H1 (cell line): ENCODE data around the gene TCHH. TPM values are rescaled to one million over a fixed set of nuclear protein-coding genes. Genes with fewer than 3 reads are reported as not detected.
"Not testable (repeated sequence)": the region's sequence is repeated elsewhere in the genome, so short reads cannot be mapped to it uniquely, and the experiment has no call there.

Source experiments
- CTCF ChIA-PET: fragments of 300-600 bp; sonication (Branson Sonifier 250); formaldehyde crosslinking; loops from one replicate; lab custom pipeline; 2021; ENCODE audit not compliant: partially characterized antibody; lab: Charles Lee
- POLR2A ChIA-PET: fragments of 300-600 bp; sonication (Branson Sonifier 250); formaldehyde crosslinking; loops from one replicate; lab custom pipeline; 2021; ENCODE audit warnings: inconsistent platforms; ENCODE audit not compliant: partially characterized antibody; lab: Charles Lee
- DNase-seq, 2 experiments: peaks; one replicate each; pipeline versions ENCODE4 v3.0.0 to v3.0.0-alpha.2; 2010 to 2022; ENCODE audit warnings: low spot score in 2 of 2, low read depth in 1 of 2, mixed read lengths in 1 of 2
- FAIRE-seq: peaks from 2 replicates; lab custom pipeline; 2011; peaks lifted over from hg19 to GRCh38; lab: Jason Lieb, UNC
- H2AFZ ChIP-seq: 2 replicates; pipeline ENCODE4 v1.8.1; 2012; ENCODE audit warnings: low read length, inconsistent platforms
- H2AK5ac ChIP-seq: 2 replicates; pipeline ENCODE4 v1.6.1; 2013; ENCODE audit warnings: low read depth, low read length
- H2BK120ac ChIP-seq: replicated peaks from 2 replicates; pipeline ENCODE3; 2013; ENCODE audit warnings: low read depth, low read length, inconsistent platforms
- H2BK12ac ChIP-seq: 2 replicates; pipeline ENCODE4 v1.6.1; 2013; ENCODE audit warnings: low read depth, low read length
- H2BK15ac ChIP-seq: 2 replicates; pipeline ENCODE4 v1.6.1; 2013; ENCODE audit warnings: low read length
- H2BK20ac ChIP-seq: 2 replicates; pipeline ENCODE4 v1.6.1; 2013; ENCODE audit warnings: low read length
- H2BK5ac ChIP-seq: 2 replicates; pipeline ENCODE4 v1.6.1; 2013; ENCODE audit warnings: low read depth, low read length
- H3K14ac ChIP-seq: 2 replicates; pipeline ENCODE4 v1.6.1; 2013; ENCODE audit warnings: inconsistent platforms; ENCODE audit not compliant: insufficient read length
- H3K18ac ChIP-seq: 2 replicates; pipeline ENCODE4 v1.6.1; 2013; ENCODE audit warnings: low read length; ENCODE audit errors: extremely low read depth
- H3K23ac ChIP-seq: 2 replicates; pipeline ENCODE4 v1.6.1; 2013; ENCODE audit warnings: inconsistent platforms; ENCODE audit not compliant: insufficient read length
- H3K23me2 ChIP-seq: 2 replicates; pipeline ENCODE4 v1.6.1; 2013; ENCODE audit warnings: low read depth, low read length
- H3K27ac ChIP-seq: 2 replicates; pipeline ENCODE4 v1.6.1; 2011; ENCODE audit warnings: low read depth, low read length, inconsistent platforms
- H3K27me3 ChIP-seq, 4 experiments: replicated peaks in 1 of 4; 1 replicate in 1 of 4; 2 replicates in 3 of 4; pipeline versions ENCODE4 v1.6.1 to v1.8.1; 2011 to 2013; ENCODE audit warnings: low read length in 3 of 4, mild to moderate bottlenecking in 3 of 4, inconsistent platforms in 2 of 4, mixed read lengths in 2 of 4, moderate library complexity in 1 of 4; ENCODE audit not compliant: control insufficient read depth in 3 of 4, insufficient read depth in 3 of 4; ENCODE audit errors: extremely low read depth in 1 of 4
- H3K36me3 ChIP-seq, 4 experiments: 2 replicates each; pipeline versions ENCODE4 v1.6.1 to v1.8.1; 2011 to 2013; ENCODE audit warnings: mild to moderate bottlenecking in 4 of 4, low read length in 3 of 4, moderate library complexity in 2 of 4, control low read depth in 1 of 4, inconsistent platforms in 1 of 4; ENCODE audit not compliant: insufficient read depth in 4 of 4, control insufficient read depth in 2 of 4
- H3K4ac ChIP-seq: replicated peaks from 2 replicates; pipeline ENCODE3; 2013; ENCODE audit warnings: low read length, low read depth, mixed read lengths, inconsistent platforms; ENCODE audit not compliant: insufficient read length
- H3K4me1 ChIP-seq, 4 experiments: replicated peaks in 1 of 4; 1 replicate in 1 of 4; 2 replicates in 3 of 4; pipeline versions ENCODE4 v1.6.1 to v1.8.1; 2011 to 2013; ENCODE audit warnings: low read length in 3 of 4, inconsistent platforms in 2 of 4, mixed read lengths in 1 of 4; ENCODE audit not compliant: insufficient read depth in 4 of 4, control insufficient read depth in 3 of 4
- H3K4me2 ChIP-seq, 2 experiments: 2 replicates each; pipeline versions ENCODE4 v1.6.1 to v1.8.1; 2011 to 2013; ENCODE audit warnings: low read depth in 2 of 2, low read length in 2 of 2, control low read depth in 1 of 2, inconsistent platforms in 1 of 2, mild to moderate bottlenecking in 1 of 2; ENCODE audit not compliant: insufficient read depth in 1 of 2
- H3K4me3 ChIP-seq, 4 experiments: fragments of 200-600, 300-600 bp in 1 of 4; sonication (generic), shearing (Covaris generic), sonication (Bioruptor Twin) in 1 of 4; 2 replicates each; pipeline versions ENCODE4 v1.5.1 to v1.8.1; 2011 to 2016; ENCODE audit warnings: low read length in 4 of 4, low read depth in 3 of 4, control low read depth in 2 of 4, inconsistent platforms in 2 of 4, mild to moderate bottlenecking in 2 of 4, mixed read lengths in 1 of 4, moderate library complexity in 1 of 4; ENCODE audit not compliant: insufficient read depth in 2 of 4; ENCODE audit errors: extremely low read depth in 1 of 4
- H3K56ac ChIP-seq: replicated peaks from 2 replicates; pipeline ENCODE3; 2013; ENCODE audit warnings: low read depth, mild to moderate bottlenecking, mixed read lengths, low read length, inconsistent platforms; ENCODE audit not compliant: insufficient read length
- H3K79me1 ChIP-seq: 2 replicates; pipeline ENCODE4 v1.6.1; 2013; ENCODE audit warnings: low read depth, low read length, control low read depth
- H3K79me2 ChIP-seq, 2 experiments: 2 replicates each; pipeline versions ENCODE4 v1.6.1 to v1.8.1; 2012 to 2013; ENCODE audit warnings: low read length in 2 of 2, mild to moderate bottlenecking in 2 of 2, inconsistent platforms in 1 of 2; ENCODE audit not compliant: insufficient read depth in 2 of 2, control insufficient read depth in 1 of 2
- H3K9ac ChIP-seq, 4 experiments: replicated peaks in 1 of 4; 1 replicate in 1 of 4; 2 replicates in 3 of 4; pipeline versions ENCODE4 v1.6.1 to v1.8.1; 2011 to 2013; ENCODE audit warnings: low read depth in 3 of 4, low read length in 3 of 4, control low read depth in 2 of 4, mild to moderate bottlenecking in 2 of 4, moderate library complexity in 2 of 4, inconsistent platforms in 1 of 4; ENCODE audit errors: extremely low read depth in 1 of 4
- H3K9me3 ChIP-seq, 2 experiments: 2 replicates each; pipeline versions ENCODE4 v1.6.1 to v1.8.1; 2012 to 2013; ENCODE audit warnings: mild to moderate bottlenecking in 2 of 2, moderate library complexity in 2 of 2, control low read depth in 1 of 2, inconsistent platforms in 1 of 2, low read depth in 1 of 2, low read length in 1 of 2, mixed read lengths in 1 of 2; ENCODE audit not compliant: insufficient read depth in 2 of 2
- H4K20me1 ChIP-seq, 2 experiments: replicated peaks in 1 of 2; 2 replicates each; pipeline versions ENCODE3 to v1.8.1; 2011 to 2013; ENCODE audit warnings: inconsistent platforms in 2 of 2, low read length in 2 of 2, mild to moderate bottlenecking in 1 of 2; ENCODE audit not compliant: insufficient read depth in 2 of 2, control insufficient read depth in 1 of 2
- H4K5ac ChIP-seq: 2 replicates; pipeline ENCODE4 v1.6.1; 2013; ENCODE audit warnings: low read length, low read depth, mixed read lengths, inconsistent platforms; ENCODE audit not compliant: insufficient read length
- H4K8ac ChIP-seq: 2 replicates; pipeline ENCODE4 v1.8.0; 2013; ENCODE audit warnings: mild to moderate bottlenecking, moderate library complexity, low read length, inconsistent platforms; ENCODE audit not compliant: insufficient read depth; ENCODE audit errors: extremely low read depth
- H4K91ac ChIP-seq: replicated peaks from 2 replicates; pipeline ENCODE3; 2013; ENCODE audit warnings: low read length, mixed read lengths, inconsistent platforms; ENCODE audit not compliant: insufficient read length
- WGBS, 2 experiments: shearing (Covaris generic) in 1 of 2; methylation state at CpG; one replicate each; pipeline versions ENCODE4 v1.1.6 to v1.1.7; 2013 to 2015; ENCODE audit warnings: low lambda C conversion rate in 2 of 2, mixed read lengths in 2 of 2, inconsistent platforms in 1 of 2, low coverage in 1 of 2, missing lambda C conversion rate in 1 of 2; ENCODE audit not compliant: insufficient replicate concordance in 2 of 2, insufficient coverage in 1 of 2, insufficient read length in 1 of 2; ENCODE audit errors: extremely low coverage in 1 of 2, missing lambda C conversion rate in 1 of 2; 5-methylcytosine and 5-hydroxymethylcytosine counted together
- polyA plus RNA-seq, 7 experiments: library from polyadenylated mRNA; depleted of rRNA in 3 of 7; stranded (reverse) in 5 of 7; unstranded in 2 of 7; fragments of >200 nt in 5 of 7; fragments of 200-250 nt in 2 of 7; gene quantifications; 1 replicate in 5 of 7; 2 replicates in 1 of 7; 4 replicates in 1 of 7; pipeline versions ENCODE4 v1.2.1 to v1.2.3, GENCODE V29; 2011 to 2013; ENCODE audit warnings: missing spikeins in 2 of 7, mixed read lengths in 2 of 7
- total RNA-seq: library from RNA; stranded (reverse); fragmentation: NEBNext Ultra II Directional; extraction: Animal tissue kit (Norgen Biotek cat#: 25700); gene quantifications from 2 replicates; pipeline ENCODE4 v1.2.1, GENCODE V29; 2021

Gene TCHH
- total and polyA plus RNA-seq, 2 of the 8 experiments (the other 6 are each of a cell fraction or from before 2014, with no cell fraction given) = 0.02 to 0.07 TPM

DNA sequence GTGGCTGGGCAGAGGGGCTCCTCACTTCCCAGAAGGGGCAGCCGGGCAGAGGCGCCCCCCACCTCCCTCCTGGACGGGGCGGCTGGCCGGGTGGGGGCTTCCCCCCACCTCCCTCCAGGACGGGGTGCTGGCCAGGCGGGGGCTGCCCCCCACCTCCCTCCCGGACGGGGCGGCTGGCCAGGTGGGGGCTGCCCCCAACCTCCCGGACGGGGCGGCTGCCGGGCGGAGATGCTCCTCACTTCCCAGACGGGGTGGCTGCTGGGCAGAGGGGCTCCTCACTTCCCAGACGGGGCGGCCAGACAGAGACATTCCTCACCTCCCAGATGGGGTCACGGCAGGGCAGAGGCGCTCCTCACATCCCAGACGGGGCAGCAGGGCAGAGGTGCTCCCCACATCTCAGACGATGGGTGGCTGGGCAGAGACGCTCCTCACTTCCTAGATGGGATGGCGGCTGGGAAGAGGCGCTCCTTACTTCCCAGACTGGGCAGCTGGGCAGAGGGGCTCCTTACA lies 29.5 kb upstream of the TCHH start:
- CTCF ChIA-PET, H2BK20ac ChIP-seq, H3K4me2 ChIP-seq, H2AFZ ChIP-seq, FAIRE-seq, H2BK5ac ChIP-seq, H4K20me1 ChIP-seq, H3K23ac ChIP-seq, H4K8ac ChIP-seq, H3K36me3 ChIP-seq, DNase-seq, POLR2A ChIA-PET, H3K79me2 ChIP-seq, H3K27me3 ChIP-seq, H4K91ac ChIP-seq, H3K4ac ChIP-seq, H3K18ac ChIP-seq, H3K4me1 ChIP-seq, H3K14ac ChIP-seq, H3K56ac ChIP-seq, H3K4me3 ChIP-seq, H2BK12ac ChIP-seq, H2AK5ac ChIP-seq, H4K5ac ChIP-seq, H3K27ac ChIP-seq, H3K9ac ChIP-seq, H2BK15ac ChIP-seq, H2BK120ac ChIP-seq, H3K23me2 ChIP-seq, H3K79me1 ChIP-seq: not testable (repeated sequence)
- 81% methylated on average over 8 of the region's 25 CpGs; no CpG with 5 or more reads in 1 of the 2 experiments for WGBS, 2 experiments
- H3K9me3 ChIP-seq = peaks cover 44 to 58% of the 10 kb centered on the region in 2 experiments
